GM19324 (cell line): ENCODE measurements around the gene GLB1L.
"Not testable (repeated sequence)": the region's sequence is repeated elsewhere in the genome, so short reads cannot be mapped to it uniquely, and the experiment has no call there.

Source experiments
- ATAC-seq: cut with Tn5 transposase; IDR thresholded peaks from one replicate; pipeline ENCODE4 v1.9.1; 2021; ENCODE audit warnings: mild to moderate bottlenecking, moderate library complexity; ENCODE audit not compliant: unreplicated experiment, low FRiP score

Gene GLB1L

DNA sequence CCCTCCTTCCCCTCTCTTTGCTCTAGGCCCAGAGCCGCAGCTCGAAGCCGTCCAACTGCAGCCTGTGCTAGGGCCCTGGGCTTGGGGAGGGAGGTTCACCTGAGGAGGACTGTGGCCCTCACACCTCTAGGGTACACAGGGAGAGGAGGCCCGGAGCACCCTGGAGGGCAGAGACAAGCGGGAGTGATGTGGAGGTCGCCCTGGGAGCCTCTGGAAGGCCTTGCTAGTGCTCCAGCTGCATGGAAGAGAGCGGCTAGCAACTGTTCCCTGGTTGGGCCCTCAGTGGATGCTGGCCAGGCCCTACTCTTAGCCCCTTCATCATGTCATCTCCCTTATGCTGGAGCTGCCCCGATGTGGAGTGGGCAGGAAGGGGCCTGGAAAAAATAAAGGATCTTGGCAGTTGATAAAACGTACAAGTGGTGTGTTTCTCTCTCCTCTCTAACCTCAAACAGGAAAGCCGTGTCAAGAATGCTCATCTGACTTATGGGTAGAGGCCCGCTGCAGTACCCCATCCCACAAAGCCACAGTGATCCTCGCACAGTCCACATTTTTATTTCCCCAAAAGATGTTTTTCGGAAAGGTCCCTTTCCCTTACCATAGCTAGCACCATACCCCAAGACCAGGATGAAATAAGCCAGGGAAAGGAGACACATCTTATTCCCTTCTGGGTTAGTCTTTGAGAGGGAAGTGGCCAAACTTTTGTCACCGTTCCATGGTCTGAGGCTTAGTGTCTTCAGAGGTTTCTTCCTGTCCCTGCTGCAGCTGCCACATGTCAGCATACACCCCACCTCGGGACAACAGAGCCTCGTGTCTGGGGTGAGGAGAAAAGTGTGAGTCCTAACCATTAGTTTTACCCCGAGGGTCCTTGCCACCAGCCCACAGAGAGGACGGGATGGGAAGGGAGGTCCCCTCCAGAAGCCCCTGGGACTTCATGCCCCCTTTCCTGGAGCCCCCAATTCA is 35.7 kb downstream of the GLB1L start:
- no peak for ATAC-seq

DNA sequence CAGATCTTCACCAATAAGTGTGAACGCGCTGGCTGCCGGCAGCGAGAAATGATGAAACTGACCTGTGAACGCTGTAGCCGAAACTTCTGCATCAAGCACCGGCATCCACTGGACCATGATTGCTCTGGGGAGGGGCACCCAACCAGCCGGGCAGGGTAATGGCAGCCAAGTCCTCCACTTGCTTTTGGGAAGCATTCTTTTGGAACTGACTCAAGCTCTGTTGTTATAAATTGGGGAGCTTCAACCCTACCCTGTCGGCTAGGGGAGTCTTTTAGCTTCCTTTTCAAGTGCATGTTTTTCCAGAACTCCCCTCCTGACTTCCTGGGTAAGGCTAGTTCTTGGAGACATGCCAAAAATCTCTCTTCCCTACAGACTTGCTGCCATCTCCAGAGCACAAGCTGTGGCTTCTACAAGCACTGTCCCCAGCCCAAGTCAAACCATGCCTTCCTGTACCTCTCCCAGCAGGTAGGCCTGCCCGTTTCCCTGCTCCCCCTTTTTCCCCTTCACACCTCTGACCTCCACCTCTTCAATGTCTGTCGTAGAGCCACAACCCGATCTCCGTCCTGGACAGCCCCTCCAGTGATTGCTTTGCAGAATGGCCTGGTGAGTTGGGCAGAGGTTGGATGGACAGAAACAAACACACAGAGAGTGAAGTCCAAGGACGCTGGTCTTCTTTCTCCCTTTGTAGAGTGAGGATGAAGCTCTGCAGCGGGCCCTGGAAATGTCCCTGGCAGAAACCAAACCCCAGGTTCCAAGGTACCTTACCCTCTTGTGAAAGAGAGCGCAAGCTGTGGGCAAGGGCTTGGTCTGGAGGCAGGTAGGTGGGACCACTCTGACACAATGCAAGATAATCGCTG is 37.1 kb downstream of the GLB1L start:
- no peak for ATAC-seq

DNA sequence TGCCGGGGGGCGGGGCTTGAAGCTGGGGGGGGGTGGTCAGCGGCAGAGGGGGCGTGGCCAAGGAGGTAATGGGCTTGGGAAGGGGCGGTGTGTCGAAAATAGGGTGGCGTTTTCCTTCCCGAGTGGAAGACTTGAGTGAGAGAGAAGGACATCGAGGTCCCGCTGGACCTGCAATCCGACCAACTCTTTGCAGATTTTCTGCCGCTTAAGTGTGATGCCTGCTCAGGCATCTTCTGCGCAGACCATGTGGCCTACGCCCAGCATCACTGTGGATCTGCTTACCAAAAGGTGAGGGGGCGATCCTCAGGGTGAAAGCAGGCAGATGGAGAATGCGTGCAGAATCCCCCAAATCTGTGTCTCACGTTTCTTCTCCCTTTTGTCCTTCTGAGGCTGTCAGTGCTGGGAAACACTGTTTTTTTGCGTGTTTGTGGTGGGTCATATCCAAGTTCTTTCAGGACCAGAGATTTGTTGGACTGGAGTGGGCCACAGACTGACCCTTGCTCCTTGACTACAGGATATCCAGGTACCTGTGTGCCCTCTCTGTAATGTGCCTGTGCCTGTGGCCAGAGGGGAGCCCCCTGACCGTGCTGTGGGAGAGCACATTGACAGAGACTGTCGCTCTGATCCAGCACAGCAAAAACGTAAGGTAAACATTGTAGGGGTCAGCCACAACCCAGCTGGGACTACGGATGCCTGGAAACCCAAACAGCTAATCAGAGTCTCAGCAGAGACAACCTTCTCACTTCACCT is 37.9 kb downstream of the GLB1L start:
- ATAC-seq: no peak

DNA sequence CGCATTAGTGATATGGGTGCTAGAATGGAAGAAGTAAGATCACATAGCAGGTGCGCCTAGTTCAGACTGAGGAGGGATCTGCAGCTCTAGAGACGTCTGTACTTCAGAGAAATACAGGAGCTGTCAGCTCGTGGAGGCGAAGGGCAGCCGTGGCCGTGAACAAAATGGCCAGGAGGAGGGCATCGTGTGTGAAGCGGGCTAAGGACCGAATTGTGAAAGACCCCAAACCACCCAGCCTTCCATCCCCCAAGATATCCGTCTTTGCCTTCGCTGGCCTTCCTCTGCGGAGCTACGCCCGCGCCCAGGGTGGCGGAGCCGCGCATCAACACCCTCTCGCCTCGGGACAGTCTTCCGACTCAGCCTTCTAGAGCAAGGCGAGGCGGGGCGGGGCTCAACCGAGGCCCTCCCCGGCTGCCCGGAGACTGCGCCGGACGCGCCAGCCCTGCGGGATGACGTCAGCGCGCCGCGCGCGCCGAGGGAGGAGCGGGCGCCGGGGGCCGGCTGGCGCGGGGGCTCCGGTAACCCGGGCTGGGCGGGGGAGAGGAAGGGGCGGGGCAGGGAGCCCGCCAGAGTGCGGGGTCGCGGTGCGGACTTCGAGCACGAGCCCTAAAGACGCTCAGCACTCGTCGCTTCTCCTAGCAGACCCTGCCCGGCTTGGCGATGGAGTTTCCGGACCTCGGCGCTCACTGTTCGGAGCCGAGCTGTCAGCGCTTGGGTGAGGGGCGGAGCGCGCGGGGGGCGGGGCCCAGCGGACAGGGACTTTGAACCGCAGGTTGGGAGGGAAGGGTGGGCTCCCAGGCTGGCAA is 38.7 kb downstream of the GLB1L start, which contains the start of gene ZFAND2B:
ZFAND2B (plus strand) TSS at position 455 of the 806 bp plus-strand sequence; CDS start at position 661, 206 bp downstream.
- ATAC-seq: peak; percentile 97

DNA sequence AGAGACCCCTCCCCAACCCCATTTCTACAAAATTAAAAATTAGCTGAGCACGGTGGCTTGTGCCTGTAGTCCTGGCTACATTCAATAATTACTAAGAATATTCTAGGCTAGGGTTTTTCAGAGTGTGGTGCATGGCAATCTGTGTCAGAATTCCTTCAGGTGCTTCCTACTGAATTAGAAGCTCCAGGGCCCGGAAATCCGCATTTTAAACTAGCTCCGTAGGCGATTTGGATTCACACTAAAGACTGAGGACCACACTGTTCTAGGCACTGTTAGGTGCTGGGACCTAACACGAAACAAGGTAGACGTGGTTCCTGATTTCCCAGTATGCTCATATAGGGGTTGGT is 39.3 kb downstream of the GLB1L start:
- ATAC-seq: no peak

DNA sequence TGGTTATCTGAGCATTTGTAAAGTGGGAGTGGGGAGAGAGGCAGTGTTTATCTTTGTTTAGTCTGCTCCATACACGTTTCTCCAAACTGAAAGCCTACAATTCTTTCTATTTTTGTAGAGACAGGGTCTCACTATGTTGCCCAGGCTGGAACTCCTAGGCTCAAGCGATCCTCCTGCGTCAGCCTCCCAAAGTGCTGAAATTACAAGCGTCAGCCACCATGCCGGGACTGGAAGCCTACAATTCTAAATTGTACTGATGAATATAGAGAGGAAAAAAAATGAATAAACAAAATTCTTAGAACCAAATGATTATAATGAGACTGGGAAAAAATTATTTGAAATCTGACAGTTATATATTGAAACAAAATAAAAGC is 40.1 kb downstream of the GLB1L start:
- ATAC-seq: no peak

DNA sequence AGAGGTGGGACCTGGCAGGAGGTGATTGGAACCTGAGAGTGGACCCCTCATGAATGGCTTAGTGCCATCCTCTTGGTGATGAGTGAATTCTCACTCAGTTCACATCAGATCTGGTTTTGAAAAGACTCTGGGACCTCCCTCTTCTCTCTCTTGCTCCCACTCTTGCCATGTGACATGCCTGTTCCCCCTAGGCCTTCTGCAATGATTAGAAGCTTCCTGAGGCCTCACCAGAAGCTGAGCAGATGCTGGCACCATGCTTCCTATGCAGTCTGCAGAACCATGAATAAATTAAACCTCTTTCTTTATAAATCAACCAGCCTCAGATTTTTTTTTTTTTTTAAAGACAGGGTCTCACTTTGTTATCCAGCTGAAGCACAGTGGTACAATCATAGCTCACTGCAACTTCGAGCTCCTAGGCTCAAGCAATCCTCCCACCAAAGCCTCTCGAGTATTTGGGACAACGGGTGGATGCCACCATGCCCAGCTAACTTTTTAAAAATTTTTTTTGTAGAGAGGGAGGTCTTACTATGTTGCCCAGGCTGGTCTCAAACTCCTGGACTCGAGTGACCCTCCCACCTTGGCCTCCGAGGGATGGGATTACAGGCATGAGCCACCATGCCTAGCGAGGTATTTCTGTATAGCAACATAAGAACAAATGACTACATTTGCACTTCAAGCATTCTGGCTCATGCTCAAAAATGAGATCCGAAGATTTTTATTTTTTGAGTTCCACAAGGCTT is 40.6 kb downstream of the GLB1L start:
- no peak for ATAC-seq

DNA sequence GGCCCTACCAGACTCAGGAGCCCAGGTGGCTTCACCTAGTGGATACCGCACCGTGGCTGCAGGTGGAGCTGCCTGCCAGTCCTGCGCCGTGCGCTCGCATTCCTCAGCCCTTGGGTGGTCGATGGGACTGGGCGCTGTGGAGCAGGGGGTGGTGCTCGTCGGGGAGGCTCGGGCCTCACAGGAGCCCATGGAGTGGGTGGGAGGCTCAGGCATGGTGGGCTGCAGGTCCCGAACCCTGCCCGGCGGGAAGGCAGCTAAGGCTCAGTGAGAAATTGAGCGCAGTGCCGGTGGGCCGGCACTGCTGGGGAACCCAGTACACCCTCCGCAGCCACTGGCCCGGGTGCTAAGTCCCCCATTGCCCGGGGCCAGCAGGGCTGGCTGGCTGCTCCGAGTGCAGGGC is 43.9 kb downstream of the GLB1L start:
- not testable (repeated sequence) for ATAC-seq

DNA sequence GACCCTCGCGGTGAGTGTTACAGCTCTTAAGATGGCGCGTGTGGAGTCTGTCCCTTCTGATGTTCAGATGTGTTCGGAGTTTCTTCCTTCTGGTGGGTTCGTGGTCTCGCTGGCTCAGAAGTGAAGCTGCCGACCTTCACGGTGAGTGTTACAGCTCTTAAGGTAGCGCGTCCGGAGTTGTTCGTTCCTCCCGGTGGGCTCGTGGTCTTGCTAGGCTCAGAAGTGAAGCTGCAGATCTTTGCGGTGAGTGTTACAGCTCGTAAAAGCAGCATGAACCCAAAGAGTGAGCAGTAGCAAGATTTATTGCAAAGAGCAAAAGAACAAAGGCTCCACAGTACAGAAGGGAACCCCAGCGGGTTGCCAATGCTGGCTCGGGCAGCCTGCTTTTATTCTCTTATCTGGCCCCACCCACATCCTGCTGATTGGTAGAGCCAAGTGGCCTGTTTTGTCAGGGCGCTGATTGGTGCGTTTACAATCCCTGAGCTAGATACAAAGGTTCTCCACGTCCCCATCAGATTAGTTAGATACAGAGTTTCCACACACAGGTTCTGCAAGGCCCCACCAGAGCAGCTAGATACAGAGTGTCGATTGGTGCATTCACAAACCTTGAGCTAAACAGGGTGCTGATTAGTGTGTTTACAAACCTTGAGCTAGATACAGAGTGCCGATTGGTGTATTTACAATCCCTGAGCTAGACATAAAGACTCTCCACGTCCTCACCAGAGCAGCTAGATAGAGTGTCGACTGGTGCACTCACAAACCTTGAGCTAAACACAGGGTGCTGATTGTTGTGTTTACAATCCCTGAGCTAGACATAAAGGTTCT is 44.5 kb downstream of the GLB1L start:
- ATAC-seq: not testable (repeated sequence)

DNA sequence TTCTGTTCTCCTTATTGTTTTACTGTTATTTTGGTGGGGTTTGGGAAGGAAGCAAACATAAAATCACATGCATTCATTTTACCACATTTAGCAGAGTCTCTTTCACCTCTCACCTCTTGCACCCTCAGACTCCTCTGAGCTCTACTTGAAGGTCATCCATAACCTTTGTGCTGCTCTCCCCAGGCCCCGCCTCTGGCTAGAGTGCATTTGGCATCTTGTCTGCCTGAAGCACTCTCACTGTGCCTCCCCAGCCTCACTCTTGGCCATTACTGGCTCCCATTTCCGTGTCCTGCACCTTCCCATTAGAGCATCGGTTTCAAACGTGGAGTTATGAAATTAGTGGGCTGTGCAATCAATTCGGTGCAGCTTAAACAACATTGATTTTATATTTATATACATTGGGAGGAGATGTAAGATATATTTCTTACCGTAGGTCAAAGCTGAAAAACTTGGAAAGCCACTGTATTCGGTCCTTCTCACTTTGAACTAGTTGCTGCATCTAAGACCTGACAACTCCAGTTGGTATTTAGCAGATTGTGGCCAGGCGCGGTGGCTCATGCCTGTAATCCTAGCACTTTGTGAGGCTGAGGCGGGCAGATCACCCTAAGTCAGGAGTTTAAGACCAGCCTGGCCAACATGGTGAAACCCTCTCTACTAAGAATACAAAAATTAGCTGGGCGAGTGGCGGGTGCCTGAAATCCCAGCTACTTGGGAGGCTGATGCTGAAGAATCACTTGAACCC is 45.6 kb downstream of the GLB1L start:
- ATAC-seq: no peak

DNA sequence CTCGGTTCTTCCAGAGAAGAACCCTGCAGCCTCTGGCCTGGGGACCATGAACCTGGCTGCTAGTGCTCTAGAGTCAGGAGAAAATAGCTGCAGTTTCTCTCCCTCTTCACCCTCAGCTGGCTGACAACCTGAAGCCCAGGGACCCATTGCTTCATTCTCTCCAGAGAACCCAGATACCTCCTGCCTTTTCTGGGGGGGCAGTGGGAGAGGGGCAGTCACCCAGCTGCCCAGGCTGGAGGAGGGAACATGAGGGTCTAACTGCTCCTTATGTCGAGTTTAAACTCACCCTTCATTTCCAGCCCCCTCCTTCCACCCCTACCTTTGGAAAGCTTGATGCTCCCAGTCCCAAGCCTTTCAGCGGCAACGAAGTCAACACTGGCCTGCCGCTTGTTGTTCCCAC is 46.3 kb downstream of the GLB1L start:
- no peak for ATAC-seq

DNA sequence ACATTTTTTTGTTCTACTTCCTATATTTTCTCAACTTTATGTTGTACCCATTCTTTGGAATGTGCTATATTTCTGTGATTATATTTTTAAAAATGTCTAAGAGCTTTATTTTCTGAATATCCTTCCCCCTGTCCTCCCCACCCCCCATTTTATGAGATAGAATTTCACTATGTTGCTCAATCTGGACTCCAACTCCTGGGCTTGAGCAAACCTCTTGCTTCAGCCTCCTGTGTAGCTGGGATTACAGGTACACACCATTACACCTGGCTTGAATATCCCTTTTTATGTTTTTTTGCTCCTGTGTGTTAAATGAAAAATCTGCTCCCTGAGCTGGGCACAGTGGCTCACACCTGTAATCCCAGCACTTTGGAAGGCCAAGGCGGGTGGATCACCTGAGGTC is 47.9 kb downstream of the GLB1L start:
- no peak for ATAC-seq

DNA sequence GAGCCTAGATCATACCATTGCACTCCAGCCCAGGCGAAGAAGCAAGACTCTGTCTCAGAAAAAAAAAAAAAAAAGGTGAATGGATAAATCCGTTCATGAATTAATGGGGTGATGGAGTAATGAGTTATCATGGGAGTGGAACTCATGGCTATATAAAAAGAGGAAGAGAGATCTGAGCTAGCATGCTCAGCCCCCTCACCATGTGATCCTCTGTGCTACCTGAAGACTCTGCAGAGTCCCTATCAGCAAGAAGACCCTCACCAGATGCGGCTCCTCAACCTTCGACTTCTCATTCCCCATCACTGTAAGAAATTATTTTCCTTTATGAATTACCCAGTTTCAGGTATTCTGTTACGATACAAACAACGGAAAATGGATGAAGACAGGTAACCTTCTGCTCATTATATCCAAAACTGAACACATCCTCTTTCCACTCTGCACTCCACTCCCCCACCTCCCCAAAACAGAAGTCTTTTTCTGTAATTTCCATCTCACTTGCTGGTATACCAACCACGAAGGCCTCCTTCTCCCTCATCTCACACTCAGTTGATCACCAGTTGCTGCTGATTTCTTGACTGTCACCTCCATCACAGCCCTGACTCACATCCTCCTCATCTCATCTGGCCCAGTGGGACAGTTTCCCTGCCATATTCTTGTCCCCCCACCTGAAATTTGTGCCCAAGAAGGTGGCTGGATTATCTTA is 58.3 kb downstream of the GLB1L start:
- ATAC-seq: no peak
